Endothelial cell (in vitro differentiated cells): Measurements from ENCODE around the gene MAGI1. TPM values are rescaled to one million over a fixed set of nuclear protein-coding genes. Genes with fewer than 3 reads are reported as not detected.

ENCODE experiments used
- DNase-seq: peaks from one replicate; pipeline ENCODE4 v3.0.0; 2021; ENCODE audit warnings: low spot score
- H3K27ac Mint-ChIP-seq: one replicate; pipeline ENCODE4 v1.8.0; 2021; ENCODE audit warnings: mixed read lengths, inconsistent platforms; ENCODE audit not compliant: unreplicated experiment
- H3K27me3 Mint-ChIP-seq: one replicate; pipeline ENCODE4 v1.8.0; 2021; ENCODE audit warnings: mild to moderate bottlenecking, moderate library complexity, mixed read lengths, inconsistent platforms; ENCODE audit not compliant: unreplicated experiment
- H3K36me3 Mint-ChIP-seq: one replicate; pipeline ENCODE4 v1.8.0; 2021; ENCODE audit warnings: mild to moderate bottlenecking, low read depth, mixed read lengths, inconsistent platforms; ENCODE audit not compliant: unreplicated experiment
- H3K4me1 Mint-ChIP-seq: one replicate; pipeline ENCODE4 v1.8.0; 2021; ENCODE audit warnings: mild to moderate bottlenecking, mixed read lengths, inconsistent platforms; ENCODE audit not compliant: unreplicated experiment
- H3K4me3 Mint-ChIP-seq: one replicate; pipeline ENCODE4 v1.8.0; 2021; ENCODE audit warnings: mild to moderate bottlenecking, mixed read lengths, inconsistent platforms; ENCODE audit not compliant: unreplicated experiment
- H3K9me3 Mint-ChIP-seq: one replicate; pipeline ENCODE4 v1.8.0; 2021; ENCODE audit warnings: mixed read lengths, inconsistent platforms; ENCODE audit not compliant: unreplicated experiment
- CTCF ChIP-seq: fragments of 200-600 bp; sonication (generic); IDR thresholded peaks from one replicate; pipeline ENCODE4 v1.5.0; 2021; ENCODE audit warnings: antibody characterized with exemption; ENCODE audit not compliant: unreplicated experiment
- total RNA-seq: library from RNA; stranded (reverse); fragmentation: NEBNext Ultra II Directional; extraction: Animal tissue kit (Norgen Biotek cat#: 25700); gene quantifications from one replicate; pipeline ENCODE4 v1.2.1, GENCODE V29; 2021; ENCODE audit not compliant: unreplicated experiment

The MAGI1 gene
- total RNA-seq, 1 donor from 2014 or later: 33.8 TPM

- H3K27ac Mint-ChIP-seq: no peak overlapping the region
- DNase-seq: no peak
- H3K36me3 Mint-ChIP-seq: no peaks in the 10 kb centered on the region
- H3K9me3 Mint-ChIP-seq: no peaks in the 10 kb centered on the region
- no peaks in the 10 kb centered on the region for H3K27me3 Mint-ChIP-seq
- no peak for TF ChIP-seq CTCF
- no peaks in the 10 kb centered on the region for H3K4me1 Mint-ChIP-seq
- no peak overlapping the region for H3K4me3 Mint-ChIP-seq
Observed at GRCh38 chr3:65828706-65829105, 210.0 kb downstream of the MAGI1 start.

GRCh38 chr3:65827076-65827475 lies 211.6 kb downstream of the MAGI1 start:
- no peak for DNase-seq
- no peaks in the 10 kb centered on the region for H3K9me3 Mint-ChIP-seq
- no peaks in the 10 kb centered on the region for H3K27me3 Mint-ChIP-seq
- H3K4me1 Mint-ChIP-seq: no peaks in the 10 kb centered on the region
- no peaks in the 10 kb centered on the region for H3K36me3 Mint-ChIP-seq
- no peak overlapping the region for H3K4me3 Mint-ChIP-seq
- TF ChIP-seq CTCF: no peak
- no peak overlapping the region for H3K27ac Mint-ChIP-seq

- no peak overlapping the region for H3K4me3 Mint-ChIP-seq
Observed at GRCh38 chr3:65824166-65824565, 214.6 kb downstream of the MAGI1 start.

GRCh38 chr3:65820600-65820999 lies 218.1 kb downstream of the MAGI1 start:
- Mint-ChIP-seq H3K27ac (no peak overlapping the region), H3K4me1 (no peaks in the 10 kb centered on the region), H3K4me3 (no peak overlapping the region), H3K27me3 (no peaks in the 10 kb centered on the region), H3K36me3 (no peaks in the 10 kb centered on the region), H3K9me3 (no peaks in the 10 kb centered on the region)
- no peak for DNase-seq
- TF ChIP-seq CTCF: no peak

More at GRCh38 chr3:65824166-65824565, 214.6 kb downstream of the MAGI1 start:
- DNase-seq: no peak
- H3K9me3 Mint-ChIP-seq: no peaks in the 10 kb centered on the region
- no peak overlapping the region for H3K27ac Mint-ChIP-seq
- H3K27me3 Mint-ChIP-seq: no peaks in the 10 kb centered on the region
- H3K4me1 Mint-ChIP-seq: no peaks in the 10 kb centered on the region
- TF ChIP-seq CTCF: no peak
- H3K36me3 Mint-ChIP-seq: no peaks in the 10 kb centered on the region

- Mint-ChIP-seq H3K4me3 (no peak overlapping the region), H3K4me1 (no peaks in the 10 kb centered on the region), H3K36me3 (no peaks in the 10 kb centered on the region), H3K27me3 (no peaks in the 10 kb centered on the region), H3K27ac (no peak overlapping the region), H3K9me3 (no peaks in the 10 kb centered on the region)
- no peak for TF ChIP-seq CTCF
- no peak for DNase-seq
Observed at GRCh38 chr3:65819896-65820295, 218.8 kb downstream of the MAGI1 start.
